WI38 (cell line): ENCODE results near the gene SLC23A2.

ENCODE experiments used
- H3K4me3 ChIP-seq: 2 replicates; pipeline ENCODE4 v1.5.1; 2011; ENCODE audit warnings: low read depth, mild to moderate bottlenecking, control low read depth, low read length
- TF ChIP-seq, protein P1 (sequence below): IDR thresholded peaks from 2 replicates; pipeline ENCODE4 v1.5.1; 2012; ENCODE audit warnings: low read depth, mild to moderate bottlenecking, control low read depth, low read length

The SLC23A2 gene

DNA sequence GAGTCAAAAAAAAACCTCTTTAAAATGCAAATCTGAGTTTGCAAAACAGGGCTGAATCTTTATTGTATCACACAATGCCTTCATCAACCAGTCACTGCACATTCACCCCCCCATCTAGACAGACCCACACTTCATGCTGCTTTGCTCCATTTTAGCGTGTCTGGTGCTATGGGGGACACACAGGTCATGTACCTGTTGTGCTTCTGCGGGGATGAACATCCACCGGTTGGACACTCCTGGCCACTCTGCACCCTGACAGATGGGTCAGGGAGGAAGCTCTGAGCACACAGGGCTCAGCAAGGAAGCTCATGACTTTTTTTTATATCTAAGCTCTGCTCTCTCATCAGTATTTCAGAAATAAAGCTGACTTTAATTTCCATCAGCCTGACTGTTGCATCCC lies 143.3 kb downstream of the SLC23A2 start:
- no peak overlapping the region for H3K4me3 ChIP-seq
- TF ChIP-seq, protein P1, sequence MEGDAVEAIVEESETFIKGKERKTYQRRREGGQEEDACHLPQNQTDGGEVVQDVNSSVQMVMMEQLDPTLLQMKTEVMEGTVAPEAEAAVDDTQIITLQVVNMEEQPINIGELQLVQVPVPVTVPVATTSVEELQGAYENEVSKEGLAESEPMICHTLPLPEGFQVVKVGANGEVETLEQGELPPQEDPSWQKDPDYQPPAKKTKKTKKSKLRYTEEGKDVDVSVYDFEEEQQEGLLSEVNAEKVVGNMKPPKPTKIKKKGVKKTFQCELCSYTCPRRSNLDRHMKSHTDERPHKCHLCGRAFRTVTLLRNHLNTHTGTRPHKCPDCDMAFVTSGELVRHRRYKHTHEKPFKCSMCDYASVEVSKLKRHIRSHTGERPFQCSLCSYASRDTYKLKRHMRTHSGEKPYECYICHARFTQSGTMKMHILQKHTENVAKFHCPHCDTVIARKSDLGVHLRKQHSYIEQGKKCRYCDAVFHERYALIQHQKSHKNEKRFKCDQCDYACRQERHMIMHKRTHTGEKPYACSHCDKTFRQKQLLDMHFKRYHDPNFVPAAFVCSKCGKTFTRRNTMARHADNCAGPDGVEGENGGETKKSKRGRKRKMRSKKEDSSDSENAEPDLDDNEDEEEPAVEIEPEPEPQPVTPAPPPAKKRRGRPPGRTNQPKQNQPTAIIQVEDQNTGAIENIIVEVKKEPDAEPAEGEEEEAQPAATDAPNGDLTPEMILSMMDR: no peak

DNA sequence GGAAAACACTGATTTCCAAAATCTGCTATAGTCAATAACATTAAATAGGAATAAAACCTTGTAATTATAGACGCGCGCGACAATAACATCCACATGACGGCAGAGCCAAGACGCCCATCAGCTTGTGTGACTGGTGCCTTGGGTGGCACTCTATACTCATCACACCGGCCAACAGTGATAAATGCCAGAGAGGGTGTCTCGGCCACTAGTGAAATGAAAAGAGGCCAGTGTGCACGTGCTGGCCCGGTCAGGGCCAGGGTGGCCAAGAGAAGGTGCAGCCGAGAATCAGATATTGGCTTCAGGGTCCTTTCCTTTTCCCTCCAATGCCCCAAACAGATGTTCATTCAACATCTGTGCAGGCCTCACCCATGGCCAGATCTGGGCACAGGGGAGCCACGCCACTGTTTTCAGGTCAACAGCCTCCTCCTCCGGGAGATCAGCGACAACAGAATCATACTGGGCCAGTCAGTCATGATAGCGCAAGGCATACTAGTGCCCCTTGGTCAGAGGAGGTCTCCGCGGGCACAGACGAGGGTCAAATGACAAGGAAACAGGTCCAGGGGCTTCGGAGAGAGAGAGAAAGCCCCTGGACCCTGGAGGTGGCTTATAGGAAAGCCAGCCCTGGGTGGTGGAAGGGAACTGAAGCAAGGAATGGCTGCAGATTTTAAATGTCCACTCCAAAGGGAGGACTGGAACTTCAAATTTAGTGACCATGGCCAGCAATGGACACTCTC lies 145.1 kb downstream of the SLC23A2 start:
- TF ChIP-seq, protein P1: no peak
- H3K4me3 ChIP-seq: no peak overlapping the region

DNA sequence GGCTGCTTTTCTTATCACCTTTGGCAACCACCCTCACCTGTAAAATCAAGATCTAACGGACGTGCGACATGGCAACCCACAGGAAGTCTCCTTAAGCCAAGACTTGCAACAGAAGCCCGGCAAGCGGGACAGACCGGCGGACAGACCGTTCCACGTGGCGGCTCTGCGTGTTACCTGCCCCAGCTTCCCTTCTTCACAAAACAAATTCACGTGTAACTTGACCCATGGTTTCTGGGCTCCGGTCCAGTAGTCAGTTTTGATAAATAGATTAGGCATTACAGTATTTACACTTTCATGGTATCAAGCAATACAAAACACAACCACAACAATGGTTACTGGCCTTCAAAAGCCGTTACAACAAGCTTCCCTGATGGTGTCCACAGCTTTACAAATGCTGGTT lies 145.8 kb downstream of the SLC23A2 start:
- no peak overlapping the region for H3K4me3 ChIP-seq
- TF ChIP-seq, protein P1: no peak

DNA sequence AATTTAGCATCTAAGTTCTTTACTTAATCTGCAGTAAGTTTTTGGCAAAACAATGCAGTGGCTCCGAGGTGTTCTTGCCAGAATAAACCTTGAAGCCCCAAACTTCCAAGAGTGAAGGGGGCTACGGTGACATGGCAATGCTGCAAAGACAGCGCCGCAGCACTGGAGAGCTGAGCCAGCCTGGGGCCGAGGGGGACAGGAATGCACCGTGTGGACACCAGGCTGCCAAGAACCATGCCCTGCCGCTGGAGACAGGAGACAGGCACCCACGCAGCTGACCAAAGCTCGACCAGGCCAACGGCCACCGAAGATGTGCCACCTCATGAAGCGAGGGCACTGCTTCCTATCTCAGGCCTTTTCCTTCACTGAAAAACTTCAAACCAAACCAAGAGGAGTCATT lies 146.2 kb downstream of the SLC23A2 start:
- TF ChIP-seq, protein P1: no peak

DNA sequence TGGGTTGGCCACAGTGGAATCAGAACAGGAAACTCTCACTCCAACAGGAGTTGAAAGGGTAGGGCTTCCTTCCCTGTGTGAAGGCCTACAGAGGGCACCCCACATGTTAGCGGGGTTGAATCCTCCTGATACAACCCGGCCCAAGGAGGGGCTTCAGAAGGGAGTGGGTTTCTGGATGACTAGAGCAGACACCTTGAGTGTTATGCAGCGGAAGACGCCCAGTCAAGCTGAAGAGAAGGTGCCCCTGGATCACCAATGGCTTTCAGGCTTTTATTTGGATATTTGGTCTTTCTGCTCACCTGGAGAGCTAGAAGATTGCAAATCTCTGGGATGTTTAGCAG lies 146.8 kb downstream of the SLC23A2 start:
- H3K4me3 ChIP-seq: no peak overlapping the region
- TF ChIP-seq, protein P1: no peak

More for the DNA sequence above, 146.2 kb downstream of the SLC23A2 start:
- H3K4me3 ChIP-seq: no peak overlapping the region

DNA sequence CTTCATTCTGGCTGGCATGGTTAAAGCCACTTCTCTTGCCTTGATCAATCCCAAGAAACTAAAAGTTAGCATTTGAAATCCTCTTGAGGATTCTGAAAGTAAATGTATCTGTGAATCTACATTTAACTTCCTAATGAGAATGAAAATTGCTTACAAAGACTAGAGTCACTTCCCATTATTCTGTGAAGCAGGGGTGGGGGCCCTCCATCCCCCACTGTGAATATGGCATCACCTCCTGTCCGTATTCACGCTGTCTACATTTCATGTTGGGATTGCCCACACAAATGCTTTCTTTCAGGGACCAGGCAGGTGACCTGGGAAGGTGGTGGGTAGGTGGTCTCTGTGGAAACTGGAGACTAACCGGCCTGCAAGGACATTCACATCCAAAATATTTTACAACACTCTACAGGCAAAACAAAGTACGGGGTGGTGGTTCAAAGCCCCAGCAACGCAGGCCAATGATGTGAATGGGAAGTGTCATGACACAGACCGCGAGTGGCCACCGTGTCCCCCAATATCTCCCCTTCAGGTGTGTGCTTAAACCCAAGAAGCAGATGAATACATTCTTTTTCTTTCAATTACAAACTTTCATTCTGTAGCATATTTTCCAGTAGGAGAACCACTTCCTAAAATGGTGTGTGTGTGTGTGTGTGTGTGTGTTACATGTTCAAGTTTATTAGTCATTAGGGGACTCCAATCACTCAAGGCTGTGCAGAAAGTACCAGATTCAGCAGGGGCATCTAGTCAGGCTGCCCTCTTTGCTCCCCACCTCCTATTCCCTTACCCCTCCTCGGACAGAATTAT lies 147.4 kb downstream of the SLC23A2 start:
- TF ChIP-seq, protein P1: no peak

DNA sequence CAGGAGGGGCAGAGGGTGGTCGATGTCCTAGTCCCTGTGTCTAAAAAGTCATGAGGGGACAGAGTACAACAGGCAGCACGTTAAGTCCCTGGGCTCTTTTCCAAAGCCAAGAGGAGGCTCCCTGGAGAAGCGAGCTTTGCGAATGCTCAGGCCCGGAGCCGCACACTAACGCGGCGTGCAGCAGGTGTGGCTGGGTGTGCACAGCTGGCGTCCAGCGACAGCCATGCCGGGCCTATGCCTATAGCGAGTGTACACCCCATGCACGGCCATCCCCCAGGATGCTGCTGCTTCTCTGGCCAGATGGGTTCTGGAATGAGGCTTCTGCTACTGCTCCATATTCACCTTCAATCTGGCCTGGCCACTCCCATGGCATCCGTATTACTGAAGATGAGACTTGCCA lies 148.3 kb downstream of the SLC23A2 start:
- TF ChIP-seq, protein P1: no peak
- H3K4me3 ChIP-seq: no peak overlapping the region

More for the DNA sequence above, 147.4 kb downstream of the SLC23A2 start:
- H3K4me3 ChIP-seq: no peak overlapping the region
